GDM1 (cell line): Measurements from ENCODE around the gene BTG4.
A peak's percentile ranks its signal among the peaks of the same experiment; 100 is the strongest.

Experiments
- DNase-seq: peaks from one replicate; lab custom pipeline; 2025; lab: John Stamatoyannopoulos, UW

BTG4 gene

DNA sequence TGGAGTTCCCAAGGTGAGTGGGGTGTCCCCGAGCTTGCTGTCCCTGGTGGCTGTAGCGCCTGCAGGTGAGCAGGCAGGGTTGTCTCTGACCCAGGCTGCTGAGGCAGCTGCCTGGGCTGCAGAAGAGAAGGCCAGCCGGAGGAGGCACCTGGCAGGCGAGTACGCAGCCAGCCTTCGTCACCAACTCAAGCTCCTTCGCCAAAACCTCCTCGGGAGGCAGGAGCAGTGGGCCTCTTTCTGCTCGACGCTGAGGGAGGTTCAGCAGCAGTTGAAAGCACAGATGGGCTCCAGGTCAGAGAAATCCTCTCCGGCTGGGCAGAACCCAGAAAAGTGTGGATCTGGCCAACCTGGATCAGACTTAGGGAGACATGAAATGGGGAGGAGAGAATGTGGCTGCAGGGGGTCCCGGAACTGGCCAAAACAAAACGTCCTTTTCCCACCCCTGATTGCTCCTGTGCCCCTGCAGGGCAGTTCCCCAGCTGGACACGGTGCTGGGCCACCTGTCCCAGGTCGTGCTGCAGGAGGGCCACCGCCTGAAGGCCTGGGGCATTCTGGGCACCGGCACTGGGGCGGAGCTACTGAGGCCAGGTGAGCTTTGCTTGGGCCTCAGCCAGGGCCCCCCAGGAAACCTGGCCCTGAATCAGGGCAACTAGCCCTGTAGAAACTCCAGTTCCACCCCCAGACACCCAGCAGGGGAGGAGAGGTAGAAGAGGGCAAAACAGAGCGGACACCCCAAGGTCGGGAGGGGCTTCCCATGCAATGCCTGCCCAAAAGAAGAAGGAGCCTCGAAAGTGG lies 56.7 kb downstream of the BTG4 start:
- DNase-seq: no peak

DNA sequence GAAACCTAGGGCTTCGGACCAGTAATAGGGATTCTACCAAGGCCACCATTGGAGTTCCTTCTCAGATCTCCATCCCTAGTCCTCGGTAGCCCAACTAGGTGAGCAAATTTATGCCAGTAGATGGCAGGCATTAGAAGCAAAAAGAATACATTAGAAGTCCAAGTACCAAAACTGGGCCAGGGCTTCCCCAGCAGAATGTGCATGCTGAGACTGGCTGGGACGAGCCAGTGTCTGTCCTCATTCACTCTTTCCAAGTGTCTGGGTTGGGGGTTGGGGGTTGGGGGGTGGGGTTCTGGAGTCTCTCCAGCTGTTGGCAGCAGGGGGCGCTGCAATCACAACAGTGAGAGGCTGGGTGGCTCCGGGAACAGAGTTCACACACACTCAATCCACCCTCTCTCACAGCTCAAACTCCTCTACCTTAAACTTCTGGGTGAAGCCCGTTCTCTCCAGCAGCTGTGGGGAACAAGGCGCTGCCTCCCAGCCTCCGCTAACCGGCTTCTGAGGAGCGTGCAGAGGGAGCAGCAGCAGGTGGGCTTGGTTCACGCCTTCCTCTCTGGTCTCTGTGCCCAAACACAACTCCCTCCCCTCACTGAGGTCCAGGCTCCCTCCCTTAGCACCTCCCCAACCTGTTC lies 57.5 kb downstream of the BTG4 start:
- peak; percentile 52 for DNase-seq

DNA sequence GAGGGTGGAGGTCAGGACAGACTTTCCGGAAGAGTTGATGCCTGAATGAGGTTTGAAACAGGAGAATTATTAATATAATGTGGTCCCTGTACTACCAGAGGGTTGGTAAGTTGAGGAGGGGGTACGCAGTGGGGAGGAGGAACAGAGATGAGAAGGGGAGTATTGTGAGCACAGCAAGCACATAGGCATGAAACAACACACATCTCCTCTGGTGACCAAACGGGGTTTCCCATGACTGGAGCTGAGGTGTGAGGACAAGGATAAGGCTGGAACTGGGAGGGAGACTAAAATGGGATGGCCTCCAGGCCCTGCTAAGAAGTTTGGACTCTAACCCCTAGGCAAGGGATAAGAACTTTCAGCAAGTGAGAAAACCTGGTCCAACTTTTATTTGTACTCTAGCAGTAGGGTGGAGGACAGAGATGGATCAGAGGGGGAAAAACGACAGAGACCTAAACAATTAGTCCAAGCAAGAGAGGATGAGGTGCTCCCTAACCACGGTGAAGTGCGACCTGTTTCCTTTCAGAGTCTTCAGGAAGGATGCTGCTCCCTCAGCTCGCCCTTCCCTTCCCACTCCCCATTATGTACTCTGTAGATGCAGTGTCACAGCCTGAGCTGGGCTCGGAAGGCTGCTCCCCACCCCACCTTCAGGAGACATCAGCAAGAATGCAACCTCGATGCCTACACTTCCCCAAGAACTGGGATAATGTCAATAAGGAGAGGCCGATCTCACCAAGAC lies 59.2 kb downstream of the BTG4 start:
- DNase-seq: no peak

- DNase-seq: no peak
Observed at GRCh38 chr11:111452146-111452545, 60.0 kb downstream of the BTG4 start.

DNA sequence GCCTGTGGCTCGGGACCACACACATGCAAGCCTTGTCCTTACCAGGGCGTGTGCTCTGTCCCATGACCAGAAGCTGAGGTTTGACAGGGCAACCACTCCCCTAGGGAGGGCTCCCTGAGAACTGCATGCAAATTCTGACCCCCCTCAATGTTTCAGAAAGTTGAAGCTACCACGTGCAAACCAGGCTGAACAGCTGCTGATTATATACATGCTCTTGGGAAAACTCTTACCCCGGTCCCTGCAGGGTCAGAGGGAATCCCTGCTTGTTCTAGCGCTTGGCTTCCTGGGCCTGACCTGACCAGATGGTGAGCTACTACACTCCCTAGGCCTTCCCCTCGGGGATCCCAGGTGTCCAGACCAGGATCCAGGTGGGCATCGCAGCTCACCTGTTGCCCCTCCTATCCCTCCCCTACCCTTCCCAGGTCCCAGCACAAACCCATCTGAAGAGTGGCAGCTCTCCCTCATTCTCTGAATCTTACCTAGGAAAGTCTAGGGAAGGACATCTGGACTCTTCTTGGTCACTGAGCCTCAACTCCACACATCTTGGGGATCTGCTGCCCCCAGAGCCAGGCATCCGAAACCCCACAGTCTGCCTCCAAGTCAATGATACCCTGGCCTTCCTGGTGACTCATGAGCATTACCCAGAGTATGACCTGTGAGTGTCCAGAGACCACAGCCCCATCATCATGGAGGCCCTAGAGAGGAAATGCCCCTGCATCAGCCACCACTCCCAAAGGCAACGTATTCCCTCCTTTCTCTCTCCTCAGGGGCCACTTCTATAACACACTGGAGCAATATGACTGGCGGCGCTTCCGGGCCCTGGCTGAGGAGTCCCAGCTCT lies 61.5 kb downstream of the BTG4 start:
- DNase-seq: no peak

DNA sequence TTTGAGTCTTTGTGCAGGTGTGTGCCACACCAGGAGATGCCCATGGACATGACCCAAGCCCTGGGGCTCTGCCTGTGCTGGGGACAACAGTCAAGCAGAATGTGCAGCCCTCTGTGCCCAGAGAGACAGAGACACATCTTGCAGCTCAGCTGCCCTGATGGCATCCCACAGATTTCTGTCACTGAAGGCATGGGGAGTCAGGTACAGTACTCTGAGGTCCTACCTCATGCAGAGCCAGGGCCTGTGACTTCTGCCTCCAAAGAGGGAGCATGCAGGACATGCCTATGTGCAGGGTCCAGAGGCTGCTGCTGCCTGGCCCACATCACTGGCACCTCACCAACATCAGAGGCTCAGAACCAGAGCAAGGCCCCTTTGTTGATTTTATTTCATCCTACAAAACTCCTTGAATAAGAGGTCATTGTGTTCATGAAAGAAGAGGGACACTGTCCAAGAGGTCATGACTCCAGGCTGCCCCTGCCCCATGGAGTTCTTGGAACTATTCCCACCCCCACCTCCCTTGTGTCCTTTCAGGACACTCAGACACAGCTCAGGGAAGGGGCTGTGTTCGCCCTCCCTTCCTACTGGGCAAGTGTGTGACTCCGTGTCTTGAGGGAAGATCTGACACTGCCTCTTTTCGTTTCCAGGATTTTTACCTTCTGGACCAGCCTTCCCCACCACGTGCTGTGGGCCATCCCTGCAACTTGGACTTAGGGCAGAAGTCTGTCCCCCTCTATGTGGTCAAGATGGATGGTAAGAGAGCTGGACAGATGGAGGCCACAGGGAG lies 62.3 kb downstream of the BTG4 start:
- DNase-seq: no peak

GRCh38 chr11:111448831-111449557 lies 63.2 kb downstream of the BTG4 start:
- DNase-seq: no peak

DNA sequence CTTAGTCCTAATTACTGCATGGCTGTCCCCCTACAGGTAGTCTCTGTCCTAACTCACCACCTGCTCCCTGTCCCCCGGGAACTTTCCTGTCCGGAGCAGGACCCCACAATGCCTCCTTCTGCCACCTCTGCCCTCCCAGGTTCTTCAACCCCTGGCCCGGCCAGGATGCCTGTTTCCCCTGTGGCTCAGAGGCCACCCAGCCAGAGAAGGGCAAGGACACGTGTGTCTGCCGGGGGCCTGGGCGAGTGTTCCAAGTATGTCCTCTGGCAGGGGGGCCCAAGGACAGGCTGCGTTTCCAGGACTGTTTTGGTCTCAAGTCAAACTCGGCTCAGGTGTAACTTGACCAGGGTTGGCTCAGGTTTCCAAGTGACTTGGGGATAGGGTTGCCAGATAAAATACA lies 63.8 kb downstream of the BTG4 start:
- no peak for DNase-seq

DNA sequence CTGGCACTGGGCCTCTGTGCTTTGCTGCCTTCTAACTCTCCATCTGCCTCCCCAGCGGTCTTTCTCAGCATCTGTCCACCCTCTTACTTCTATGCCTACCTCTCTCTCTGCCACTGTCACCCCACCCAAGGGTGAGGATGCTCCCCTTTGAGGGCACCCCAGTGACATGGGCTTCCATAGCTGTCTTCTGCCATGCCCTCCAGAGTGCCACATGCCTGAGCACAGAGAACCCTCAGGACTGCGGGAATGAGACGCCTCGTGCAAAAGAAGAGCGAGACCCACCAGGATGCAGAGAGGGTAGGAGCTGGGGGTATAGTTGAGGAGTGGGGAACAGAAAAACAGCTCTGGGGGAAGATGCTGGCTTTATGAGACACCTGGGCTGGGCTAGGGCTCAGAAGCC lies 64.3 kb downstream of the BTG4 start:
- DNase-seq: no peak

- DNase-seq: no peak
Observed at GRCh38 chr11:111447112-111447471, 65.1 kb downstream of the BTG4 start.

DNA sequence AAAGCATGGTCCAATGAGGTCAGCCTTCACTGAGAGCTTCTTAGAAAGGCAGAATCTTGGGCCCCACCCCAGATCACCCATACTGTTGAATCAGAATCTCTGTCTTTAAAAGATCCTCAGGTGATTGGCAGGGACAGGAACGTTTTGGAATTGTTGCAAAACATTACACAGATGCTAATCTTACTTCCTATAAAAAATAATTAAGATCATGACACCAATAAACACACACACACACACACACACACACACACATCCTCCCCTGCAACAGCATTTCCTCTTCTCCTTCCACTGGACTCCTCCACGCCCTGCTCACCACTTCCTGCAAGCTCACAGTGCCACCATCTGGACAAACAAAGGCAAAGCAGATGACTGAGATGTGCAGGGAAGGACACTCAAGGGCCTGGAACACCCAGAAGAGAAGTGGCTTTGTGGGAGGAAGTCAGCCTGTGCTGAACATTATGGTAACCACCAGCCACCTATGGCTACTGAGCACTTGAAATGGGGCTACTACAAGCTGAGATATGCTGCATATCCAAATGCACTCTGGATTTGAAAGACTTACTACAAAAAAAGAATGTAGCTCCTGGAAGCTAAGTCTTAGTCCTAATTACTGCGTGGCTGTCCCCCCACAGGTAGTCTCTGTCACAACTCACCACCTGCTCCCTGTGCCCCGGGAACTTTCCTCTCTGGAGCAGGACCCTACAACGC lies 65.6 kb downstream of the BTG4 start:
- DNase-seq: peak; percentile 96

DNA sequence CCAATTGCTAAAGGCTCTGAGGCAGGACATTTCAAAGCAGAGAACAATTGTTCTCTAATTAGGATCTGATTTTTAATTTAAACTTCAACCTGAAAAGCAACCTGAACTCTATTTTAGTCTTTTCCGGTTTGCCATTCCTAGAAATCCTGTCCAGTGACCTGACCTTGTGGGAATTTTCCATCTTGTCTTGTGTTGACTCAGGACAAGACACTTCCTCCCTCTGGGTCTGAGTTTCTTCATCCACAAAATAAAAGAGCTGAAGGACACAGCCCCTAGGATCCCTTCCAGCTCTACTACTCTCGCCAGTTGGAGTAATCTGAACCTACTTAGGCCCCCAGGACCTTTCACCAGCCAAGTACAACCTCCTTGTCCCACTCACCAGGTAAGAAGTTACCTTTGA lies 66.6 kb downstream of the BTG4 start:
- no peak for DNase-seq
